GM21529 (cell line): Measurements from ENCODE around the gene SRI.
"Not testable (repeated sequence)": the region's sequence is repeated elsewhere in the genome, so short reads cannot be mapped to it uniquely, and the experiment has no call there.

Experiments used
- ATAC-seq: cut with Tn5 transposase; IDR thresholded peaks from one replicate; pipeline ENCODE4 v1.9.1; 2021; ENCODE audit not compliant: unreplicated experiment

The SRI gene

DNA sequence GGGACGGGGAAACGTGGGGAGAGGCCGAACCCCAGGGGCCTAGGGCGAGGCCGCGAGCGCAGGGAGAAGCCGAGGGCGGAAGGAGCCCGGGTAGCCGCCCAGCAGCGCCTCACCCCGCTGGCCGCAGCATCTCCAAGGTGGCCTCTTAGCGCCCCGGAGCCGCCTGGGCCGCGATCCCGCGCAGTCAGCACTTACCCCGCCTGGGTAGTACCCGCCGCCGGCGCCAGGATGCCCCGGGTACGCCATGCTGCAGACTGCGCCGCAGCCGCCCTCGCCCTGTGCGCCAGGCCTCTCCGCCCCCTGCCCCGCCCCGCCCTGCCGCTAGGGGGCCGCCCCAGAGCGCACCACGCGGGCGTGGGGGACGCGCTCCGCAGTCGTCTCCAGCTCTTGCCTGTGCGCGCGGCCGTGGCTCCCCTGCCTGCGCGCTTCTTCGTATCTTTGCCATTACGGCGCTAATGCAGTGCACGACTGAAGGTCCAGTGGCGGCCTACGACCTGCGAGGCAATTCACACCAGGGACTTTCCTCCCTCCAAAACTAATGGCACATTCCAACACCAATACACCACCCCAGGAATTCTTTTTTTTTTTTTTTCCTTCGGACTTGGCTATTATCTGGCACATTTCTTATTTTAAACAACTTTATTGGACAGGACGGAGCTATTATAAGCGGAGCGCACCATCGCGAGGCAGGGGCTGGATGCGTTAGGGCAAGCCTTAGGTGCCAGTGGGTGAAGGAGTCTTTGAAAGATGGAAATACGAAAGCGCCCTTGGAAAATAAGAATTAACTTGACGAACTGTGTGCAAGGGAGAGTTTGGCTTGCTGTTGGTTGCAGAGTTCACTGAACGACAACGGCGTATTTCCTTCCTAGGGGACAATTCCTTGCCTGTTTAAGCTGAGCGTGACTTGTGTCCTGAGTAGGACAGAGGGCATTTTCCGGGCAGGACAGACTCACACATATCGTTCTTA is at the start of gene SRI:
Gene SRI (minus strand): TSS at position 258 of the 967 bp plus-strand sequence. CDS start 12 bp downstream, at position 246.
- peak; percentile 58 for ATAC-seq

DNA sequence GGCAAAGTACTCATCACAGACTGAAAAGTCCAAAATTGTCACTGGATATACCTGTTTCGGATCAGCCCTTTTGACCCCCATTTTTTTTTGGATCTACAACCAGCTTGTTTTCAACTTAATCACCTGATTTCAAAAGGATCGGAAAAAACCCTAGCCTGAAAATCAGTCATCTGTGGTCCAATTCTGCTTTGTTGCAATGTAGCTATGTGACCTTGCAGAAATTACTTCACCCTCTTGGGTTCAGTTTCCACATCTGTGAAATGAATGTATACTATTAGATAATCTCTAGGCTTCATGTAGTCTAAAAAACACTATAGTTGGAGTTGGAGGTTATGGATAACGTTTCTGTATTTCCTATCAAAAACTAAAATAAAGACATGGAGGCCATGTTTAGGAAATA is 49.7 kb upstream of the SRI start:
- ATAC-seq = no peak

GRCh38 chr7:88268858-88269257 is 49.0 kb upstream of the SRI start:
- ATAC-seq = no peak

DNA sequence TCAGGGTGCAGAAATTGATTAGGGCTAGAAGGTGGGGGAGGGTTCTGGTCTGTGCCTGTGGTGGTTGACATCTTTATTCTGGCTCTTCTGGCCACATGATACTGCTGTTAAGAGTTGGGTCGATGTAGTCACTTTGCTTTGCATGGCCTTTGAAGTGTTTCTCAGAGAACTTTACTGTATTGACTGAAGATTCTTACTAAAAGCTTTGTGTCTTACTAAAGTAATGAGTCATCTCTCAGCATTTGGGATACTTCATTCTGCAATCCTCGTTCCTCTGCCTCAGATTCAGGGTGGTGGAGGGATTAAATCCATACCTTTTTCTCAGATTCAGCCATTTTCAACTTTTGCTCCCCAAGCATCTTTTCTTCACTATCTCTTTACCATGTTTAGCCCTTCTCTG is 48.2 kb upstream of the SRI start:
- no peak for ATAC-seq

DNA sequence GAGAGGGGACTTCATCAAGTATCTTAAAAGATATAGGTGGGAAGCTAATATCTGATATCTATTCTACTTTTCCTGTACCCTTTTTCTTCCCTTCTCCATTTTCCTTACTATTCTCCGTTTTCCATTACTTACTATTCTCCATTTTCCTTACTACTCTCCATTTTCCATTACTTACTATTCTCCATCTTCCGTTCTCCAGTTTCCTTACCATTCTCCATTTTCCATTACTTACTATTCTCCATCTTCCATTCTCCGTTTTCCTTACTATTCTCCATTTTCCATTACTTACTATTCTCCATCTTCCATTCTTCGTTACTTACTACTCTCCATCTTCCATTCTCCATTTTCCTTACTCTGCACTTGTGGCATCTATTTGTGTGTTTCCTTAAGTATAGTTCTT is 47.6 kb upstream of the SRI start:
- no peak for ATAC-seq

GRCh38 chr7:88264987-88265386 is 45.1 kb upstream of the SRI start:
- not testable (repeated sequence) for ATAC-seq

DNA sequence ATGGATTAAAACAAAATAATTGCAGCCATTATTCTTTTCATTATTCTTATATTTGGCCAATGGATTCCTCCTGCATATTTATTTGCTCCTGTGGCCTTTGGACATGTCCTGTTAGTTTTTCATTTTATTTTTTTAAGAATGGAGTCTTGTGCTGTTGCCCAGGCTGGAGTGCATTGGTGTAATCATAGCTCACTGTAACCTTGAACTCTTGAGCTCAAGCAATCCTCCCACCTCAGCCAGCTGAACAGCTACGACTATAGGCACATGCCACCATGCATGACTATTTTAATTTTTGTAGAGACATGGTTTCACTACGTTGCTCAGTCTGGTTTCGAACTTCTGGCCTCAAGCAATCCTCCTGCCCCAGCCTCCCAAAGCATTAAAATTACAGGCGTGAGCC is 42.7 kb upstream of the SRI start:
- no peak for ATAC-seq

DNA sequence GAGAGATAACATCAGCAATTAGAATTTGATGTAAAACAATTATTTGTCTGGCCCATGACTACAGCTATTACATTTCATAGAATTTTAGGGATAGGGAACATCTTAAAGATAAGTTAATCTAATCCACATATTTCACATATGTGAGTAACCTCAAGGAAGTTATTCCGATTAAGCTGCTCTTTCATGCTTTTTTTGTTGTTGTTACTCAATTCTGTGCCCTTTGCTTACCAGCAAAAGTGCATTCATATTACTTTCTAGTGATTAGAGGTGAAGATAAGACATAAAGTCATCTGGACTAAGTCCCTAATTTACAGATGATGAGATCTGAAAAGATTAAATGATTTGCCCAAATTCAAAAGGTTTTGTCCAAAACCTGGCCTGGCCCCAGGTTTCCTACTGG is 40.9 kb upstream of the SRI start:
- ATAC-seq = no peak

GRCh38 chr7:88259656-88260380 is 40.0 kb upstream of the SRI start:
- no peak for ATAC-seq

DNA sequence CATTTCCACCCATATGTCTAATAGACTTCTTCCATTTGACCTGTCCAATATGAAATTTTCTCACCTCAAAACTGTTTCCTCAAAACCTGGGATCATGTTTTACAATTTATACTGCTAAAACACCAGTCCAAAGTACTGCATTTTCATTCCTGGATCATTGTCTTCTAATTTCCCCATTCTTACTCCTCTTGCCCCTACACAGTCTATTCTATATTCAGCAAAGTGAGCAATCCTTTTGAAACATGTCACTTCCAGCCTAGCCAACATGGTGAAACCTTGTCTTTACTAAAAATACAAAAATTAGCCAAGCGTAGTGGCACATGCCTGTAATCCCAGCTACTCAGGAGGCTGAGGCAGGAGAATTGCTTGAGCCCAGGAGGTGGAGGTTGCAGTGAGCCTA is 38.5 kb upstream of the SRI start:
- ATAC-seq = not testable (repeated sequence)

DNA sequence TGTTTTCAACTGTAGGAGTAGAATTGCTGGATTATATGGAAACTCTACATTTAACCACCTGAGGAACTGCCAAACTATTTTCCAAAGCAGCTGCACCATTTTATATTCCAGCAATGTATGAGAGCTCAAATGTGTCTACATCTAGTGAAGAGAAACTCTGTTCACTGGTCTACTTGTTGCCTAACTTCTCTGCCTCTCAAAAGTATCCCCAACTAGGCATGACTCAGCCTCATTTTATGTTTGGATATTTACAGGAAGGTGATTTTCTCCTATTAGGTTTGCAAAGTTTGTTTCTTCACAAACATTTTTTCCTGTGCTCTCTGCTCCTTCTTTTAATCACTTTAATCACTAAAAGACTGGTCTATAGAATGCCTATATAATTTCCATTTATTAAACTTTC is 37.1 kb upstream of the SRI start:
- ATAC-seq = no peak

- no peak for ATAC-seq
Observed at GRCh38 chr7:88254721-88255424, 35.0 kb upstream of the SRI start.

GRCh38 chr7:88253640-88254039 is 33.8 kb upstream of the SRI start:
- ATAC-seq = no peak

DNA sequence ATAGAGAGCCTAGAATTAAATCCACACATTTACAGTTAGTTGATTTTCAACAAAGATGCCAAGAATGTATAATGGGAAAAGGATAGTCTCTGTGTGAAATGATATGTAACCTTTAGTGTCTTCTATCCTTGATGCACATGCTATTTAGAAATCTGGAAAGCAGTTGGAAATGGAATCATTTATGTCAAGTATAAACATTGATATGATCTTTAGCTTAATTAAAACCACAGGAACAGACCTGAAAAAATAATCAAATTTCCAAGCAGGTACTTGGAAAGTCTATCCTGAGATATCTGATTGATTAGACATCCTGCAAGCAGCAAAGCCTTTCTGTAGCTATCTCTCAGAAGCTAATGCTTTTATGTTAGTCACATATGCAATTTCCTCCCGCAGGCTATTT is 24.4 kb upstream of the SRI start:
- ATAC-seq = no peak

DNA sequence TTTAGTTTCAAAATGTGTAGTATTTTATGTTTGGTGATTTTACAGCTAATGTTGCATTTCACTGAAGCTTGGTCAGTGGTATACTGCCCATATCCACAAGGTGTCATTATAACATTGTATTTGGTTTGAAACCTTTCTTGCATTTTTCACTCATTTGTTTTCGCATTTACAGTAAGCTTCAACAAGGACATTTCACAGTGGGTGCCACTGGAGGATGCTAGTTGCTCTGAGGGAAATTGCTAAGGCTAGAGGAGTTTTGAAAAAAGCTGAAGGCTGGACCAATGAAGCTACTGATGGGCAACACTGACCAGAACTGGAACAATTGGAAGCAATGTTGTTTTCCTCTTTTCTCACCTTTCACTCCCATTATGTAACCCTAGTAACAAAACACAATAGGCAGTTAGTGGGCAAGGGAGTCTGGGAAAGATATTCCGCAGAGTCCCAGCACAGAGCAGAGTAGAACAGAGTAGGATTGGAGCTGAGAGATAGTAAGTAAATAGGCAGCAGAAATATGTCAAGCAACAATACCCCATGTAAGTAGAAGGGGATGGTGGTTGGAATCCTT is 23.6 kb upstream of the SRI start:
- peak; percentile 75 for ATAC-seq

DNA sequence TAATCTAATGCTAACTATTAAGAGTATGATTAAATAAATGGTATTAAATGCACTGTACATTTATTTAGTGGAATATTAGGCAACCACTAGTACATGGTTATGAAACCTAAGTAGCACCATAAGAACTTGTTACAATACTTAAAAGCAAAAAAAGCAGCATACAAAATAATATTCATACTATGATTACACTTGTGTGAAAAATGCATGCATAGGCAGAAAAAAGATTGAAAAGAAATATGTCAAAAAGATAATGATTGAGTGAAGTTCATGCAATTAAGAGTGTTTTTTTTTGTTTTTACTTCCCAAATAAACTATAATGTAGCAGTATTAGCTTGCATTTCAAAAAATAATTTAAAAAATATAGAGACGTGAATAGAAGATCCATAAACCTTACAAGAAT is 20.0 kb upstream of the SRI start:
- no peak for ATAC-seq

DNA sequence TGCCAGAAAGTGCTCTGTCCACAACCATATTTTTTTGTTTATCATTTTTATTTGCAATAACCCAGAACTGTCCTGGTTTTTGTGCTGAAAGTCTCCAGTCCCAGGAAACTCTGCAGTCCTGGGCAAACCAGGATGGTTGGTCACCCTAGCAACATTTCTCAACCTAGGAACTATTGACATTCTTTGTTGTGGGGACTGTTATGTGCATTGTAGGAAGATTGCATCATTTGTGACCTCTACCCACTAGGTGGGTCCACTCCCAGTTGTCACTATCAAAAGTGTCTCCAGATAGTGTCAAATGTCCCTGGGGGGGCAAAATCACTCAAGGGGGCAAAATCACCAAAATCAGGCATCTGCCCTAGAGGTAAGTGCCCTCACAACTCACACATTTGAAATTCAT is 14.0 kb upstream of the SRI start:
- ATAC-seq = no peak

DNA sequence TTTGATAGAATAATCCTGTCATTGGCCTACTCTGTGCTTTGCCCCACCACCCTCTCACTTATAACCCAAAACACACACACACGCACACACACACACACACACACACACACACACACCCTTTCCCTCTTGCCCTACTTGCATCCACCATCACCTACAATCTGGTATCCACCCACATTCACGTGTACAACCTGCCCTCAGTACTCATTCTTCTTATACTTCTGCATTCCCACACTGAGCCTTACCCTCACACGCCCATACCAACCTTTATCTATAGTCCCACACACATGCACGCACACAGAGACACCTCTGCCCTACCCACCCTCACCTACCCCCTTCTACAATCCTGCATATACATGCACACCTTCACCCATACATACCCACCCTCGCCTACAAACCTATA is 10.8 kb upstream of the SRI start:
- ATAC-seq = no peak

- ATAC-seq = no peak
Observed at GRCh38 chr7:88229302-88229995, 9.6 kb upstream of the SRI start.

DNA sequence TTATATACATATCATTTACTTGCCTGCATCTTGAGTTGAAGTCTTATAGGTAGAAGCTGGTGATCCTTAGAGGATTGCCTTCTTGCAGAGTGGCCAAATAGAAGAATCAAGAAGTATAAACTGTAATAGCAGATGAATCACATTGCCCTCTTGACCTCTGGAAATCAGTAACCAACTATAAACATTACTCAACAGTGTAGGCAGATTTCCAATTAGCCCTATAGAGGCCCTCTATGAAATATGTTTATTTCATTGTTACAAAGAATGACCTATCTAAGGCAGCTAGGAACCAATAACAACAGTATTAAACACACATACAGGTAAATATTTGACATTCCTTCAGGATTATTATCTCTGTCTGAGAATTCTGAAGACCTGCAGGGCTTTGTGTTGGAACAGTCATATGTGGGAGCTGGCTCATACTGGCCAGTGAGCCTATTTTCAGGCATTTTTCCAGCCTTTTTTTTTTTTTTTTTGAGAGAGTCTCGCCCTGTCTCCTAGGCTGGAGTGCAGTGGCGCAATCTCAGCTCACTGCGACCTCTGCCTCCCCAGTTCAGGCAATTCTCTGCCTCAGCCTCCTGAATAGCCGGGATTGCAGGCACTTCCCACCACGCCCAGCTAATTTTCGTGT is 7.2 kb upstream of the SRI start:
- ATAC-seq = no peak
